ENCODE data around the gene TMEM256. TPM values are rescaled to one million over a fixed set of nuclear protein-coding genes. Genes with fewer than 3 reads are reported as not detected.

Gene TMEM256
- polyA plus RNA-seq, 3 donors, result 39.2 to 81.4 (median 72.6) TPM

DNA sequence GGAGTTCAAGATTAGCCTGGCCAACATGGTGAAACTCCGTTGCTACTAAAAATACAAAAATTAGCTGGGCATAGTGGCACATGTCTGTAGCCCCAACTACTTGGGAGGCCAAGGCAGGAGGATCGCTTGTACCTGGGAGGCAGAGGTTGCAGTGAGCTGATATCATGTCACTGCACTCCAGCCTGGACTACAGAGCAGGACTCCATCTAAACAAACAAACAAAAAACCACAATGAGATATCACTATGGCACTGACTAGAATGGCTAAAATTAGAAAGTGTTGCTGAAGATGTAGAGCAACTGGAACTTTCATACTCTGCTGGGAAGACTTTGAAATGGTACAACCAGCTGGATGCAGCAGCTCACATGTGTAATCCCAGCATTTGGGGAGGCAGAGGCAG, 29.5 kb downstream of the TMEM256 start:
- peaks cover 13 to 30% (median 21%) of the 10 kb centered on the region in 3 donors for H3K27me3 Mint-ChIP-seq (ENCODE audit: low read depth in 3 of 3)
- H3K9me3 ChIP-seq (replicated peaks in 1 of 2; ENCODE audit: control insufficient read depth in 1 of 2, insufficient read depth in 1 of 2, low read length in 2 of 2), result no peaks in the 10 kb centered on the region
- H3K4me3 Mint-ChIP-seq, result no peak overlapping the region
- peaks cover 0 to 4% of the 10 kb centered on the region in 2 donors for H3K27me3 ChIP-seq (ENCODE audit: control insufficient read depth in 2 of 2, insufficient read depth in 2 of 2, low read length in 2 of 2)
- no peak overlapping the region for H3K4me3 ChIP-seq (replicated peaks in 1 of 3; ENCODE audit: low read depth in 2 of 3, low read length in 3 of 3)
- no peak overlapping the region for H2AFZ ChIP-seq (ENCODE audit: insufficient read depth, low read depth, low read length, poor library complexity, severe bottlenecking)
- WGBS (ENCODE audit: insufficient coverage), result 94% methylated on average over 2 of the region's 2 CpGs
- H3K79me2 ChIP-seq (ENCODE audit: insufficient read depth, low read length), result no peaks in the 10 kb centered on the region
- H3K4me1 ChIP-seq (ENCODE audit: control insufficient read depth in 1 of 2, insufficient read depth in 2 of 2, low read length in 2 of 2), result no peaks in the 10 kb centered on the region
- TF ChIP-seq, protein P1, sequence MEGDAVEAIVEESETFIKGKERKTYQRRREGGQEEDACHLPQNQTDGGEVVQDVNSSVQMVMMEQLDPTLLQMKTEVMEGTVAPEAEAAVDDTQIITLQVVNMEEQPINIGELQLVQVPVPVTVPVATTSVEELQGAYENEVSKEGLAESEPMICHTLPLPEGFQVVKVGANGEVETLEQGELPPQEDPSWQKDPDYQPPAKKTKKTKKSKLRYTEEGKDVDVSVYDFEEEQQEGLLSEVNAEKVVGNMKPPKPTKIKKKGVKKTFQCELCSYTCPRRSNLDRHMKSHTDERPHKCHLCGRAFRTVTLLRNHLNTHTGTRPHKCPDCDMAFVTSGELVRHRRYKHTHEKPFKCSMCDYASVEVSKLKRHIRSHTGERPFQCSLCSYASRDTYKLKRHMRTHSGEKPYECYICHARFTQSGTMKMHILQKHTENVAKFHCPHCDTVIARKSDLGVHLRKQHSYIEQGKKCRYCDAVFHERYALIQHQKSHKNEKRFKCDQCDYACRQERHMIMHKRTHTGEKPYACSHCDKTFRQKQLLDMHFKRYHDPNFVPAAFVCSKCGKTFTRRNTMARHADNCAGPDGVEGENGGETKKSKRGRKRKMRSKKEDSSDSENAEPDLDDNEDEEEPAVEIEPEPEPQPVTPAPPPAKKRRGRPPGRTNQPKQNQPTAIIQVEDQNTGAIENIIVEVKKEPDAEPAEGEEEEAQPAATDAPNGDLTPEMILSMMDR (IDR thresholded peaks at IDR 0.05), result no peak
- H3K9me3 Mint-ChIP-seq, result peaks cover 4 to 11% (median 6%) of the 10 kb centered on the region in 7 donors
- H3K36me3 Mint-ChIP-seq, result no peaks in the 10 kb centered on the region
- intact Hi-C loops (cut with micrococcal nuclease), result no loop called here
- no peaks in the 10 kb centered on the region for H4K20me1 ChIP-seq (ENCODE audit: insufficient read depth, low read length)
- no peaks in the 10 kb centered on the region for H3K4me1 Mint-ChIP-seq
- H3K27ac Mint-ChIP-seq, result peak overlapping the region in 1 of 7 donors; percentile 54
- H3K27ac ChIP-seq (ENCODE audit: low read depth in 1 of 2, low read length in 2 of 2), result no peak overlapping the region
- H3K9ac ChIP-seq (ENCODE audit: insufficient read depth, low read length, poor library complexity, severe bottlenecking), result no peak overlapping the region
- no peak overlapping the region for H3K4me2 ChIP-seq (replicated peaks; ENCODE audit: extremely low read depth, low read length, poor library complexity, severe bottlenecking)
- DNase-seq, result no peak
- H3K36me3 ChIP-seq (replicated peaks in 1 of 2; ENCODE audit: control insufficient read depth in 1 of 2, insufficient read depth in 2 of 2, low read length in 2 of 2), result no peaks in the 10 kb centered on the region

DNA sequence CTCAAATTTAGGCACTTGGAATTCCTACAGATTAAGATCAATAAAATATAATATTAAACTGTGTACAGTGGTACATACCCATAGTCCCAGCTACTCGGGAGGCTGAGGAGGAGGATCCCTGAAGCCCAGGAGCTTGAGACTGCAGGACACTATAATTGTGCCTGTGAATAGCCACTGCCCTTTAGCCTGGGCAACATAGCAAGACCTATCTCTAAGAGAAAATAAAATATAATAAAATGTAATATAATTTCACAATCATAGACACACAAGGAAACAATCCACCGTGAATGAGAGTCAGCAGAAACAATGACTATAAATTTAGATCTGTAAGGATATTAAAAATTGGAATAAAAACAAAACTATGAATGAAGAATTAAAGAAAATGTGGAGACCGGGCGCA, 33.0 kb downstream of the TMEM256 start:
- H3K4me2 ChIP-seq (replicated peaks; ENCODE audit: extremely low read depth, low read length, poor library complexity, severe bottlenecking), result no peak overlapping the region

More for the DNA sequence above, 33.0 kb downstream of the TMEM256 start:
- Mint-ChIP-seq H3K4me1 (peaks cover 2% of the 10 kb centered on the region), H3K27ac (no peak overlapping the region), H3K9me3 (no peaks in the 10 kb centered on the region), H3K27me3 (ENCODE audit: low read depth in 3 of 3) (peaks cover 10 to 18% (median 14%) of the 10 kb centered on the region in 3 donors), H3K4me3 (no peak overlapping the region), H3K36me3 (no peaks in the 10 kb centered on the region)
- DNase-seq, result no peak
- H3K27ac ChIP-seq (ENCODE audit: low read depth in 1 of 2, low read length in 2 of 2), result no peak overlapping the region
- no peaks in the 10 kb centered on the region for H4K20me1 ChIP-seq (ENCODE audit: insufficient read depth, low read length)
- no peak overlapping the region for H3K4me3 ChIP-seq (replicated peaks in 1 of 3; ENCODE audit: low read depth in 2 of 3, low read length in 3 of 3)
- H3K27me3 ChIP-seq (ENCODE audit: control insufficient read depth in 2 of 2, insufficient read depth in 2 of 2, low read length in 2 of 2), result no peaks in the 10 kb centered on the region
- H3K36me3 ChIP-seq (replicated peaks in 1 of 2; ENCODE audit: control insufficient read depth in 1 of 2, insufficient read depth in 2 of 2, low read length in 2 of 2), result no peaks in the 10 kb centered on the region
- H3K4me1 ChIP-seq (ENCODE audit: control insufficient read depth in 1 of 2, insufficient read depth in 2 of 2, low read length in 2 of 2), result no peaks in the 10 kb centered on the region
- H3K79me2 ChIP-seq (ENCODE audit: insufficient read depth, low read length), result no peaks in the 10 kb centered on the region
- no CpG with 5 or more reads among the region's 4 CpGs for WGBS (ENCODE audit: insufficient coverage)
- intact Hi-C loops (cut with micrococcal nuclease), result no loop called here
- H2AFZ ChIP-seq (ENCODE audit: insufficient read depth, low read depth, low read length, poor library complexity, severe bottlenecking), result no peak overlapping the region
- H3K9me3 ChIP-seq (replicated peaks in 1 of 2; ENCODE audit: control insufficient read depth in 1 of 2, insufficient read depth in 1 of 2, low read length in 2 of 2), result no peaks in the 10 kb centered on the region
- no peak overlapping the region for H3K9ac ChIP-seq (ENCODE audit: insufficient read depth, low read length, poor library complexity, severe bottlenecking)
- TF ChIP-seq, protein P1 (IDR thresholded peaks at IDR 0.05), result no peak

All from CD14-positive monocyte (primary cell).